Measurements from ENCODE around the gene TMEM171. TPM values are rescaled to one million over a fixed set of nuclear protein-coding genes. Genes with fewer than 3 reads are reported as not detected.

Gene TMEM171
- total RNA-seq, 2 donors from 2014 or later, result 0.57 to 0.73 TPM

DNA sequence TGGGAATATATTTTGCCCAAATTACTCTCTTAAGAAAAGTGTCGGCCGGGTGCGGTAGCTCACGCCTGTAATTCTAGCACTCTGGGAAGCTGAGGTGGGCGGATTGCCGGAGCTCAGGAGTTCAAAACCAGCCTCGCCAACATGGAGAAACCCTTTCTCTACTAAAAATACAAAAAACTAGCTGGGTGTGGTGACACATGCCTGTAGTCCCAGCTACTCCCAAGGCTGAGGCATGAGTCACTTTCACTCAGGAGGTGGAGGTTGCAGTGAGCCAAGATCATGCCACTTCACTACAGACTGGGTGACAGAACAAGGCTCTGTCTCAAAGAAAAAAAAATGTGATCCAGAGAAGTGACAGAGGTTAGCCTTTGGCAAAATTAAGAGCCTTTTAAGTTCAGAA is 26.4 kb upstream of the TMEM171 start:
- H3K4me3 Mint-ChIP-seq, result no peak overlapping the region
- H3K27ac Mint-ChIP-seq, result no peak overlapping the region
- Histone ChIP-seq H3K9ac (ENCODE audit: extremely low read depth, low read length, poor library complexity, severe bottlenecking) (no peak overlapping the region), H3K4me1 (ENCODE audit: control insufficient read depth, insufficient read depth, low read length) (no peaks in the 10 kb centered on the region), H3K27me3 (ENCODE audit: control insufficient read depth, insufficient read depth, low read length, poor library complexity, severe bottlenecking) (no peaks in the 10 kb centered on the region), H3K27ac (ENCODE audit: low read depth, low read length) (no peak overlapping the region), H3K4me3 (ENCODE audit: low read length) (no peak overlapping the region), H3K36me3 (ENCODE audit: control insufficient read depth, insufficient read depth, low read length) (peaks cover 2% of the 10 kb centered on the region), H3K9me3 (ENCODE audit: control insufficient read depth, low read length) (peaks cover 15% of the 10 kb centered on the region)
- TF ChIP-seq, protein P1, sequence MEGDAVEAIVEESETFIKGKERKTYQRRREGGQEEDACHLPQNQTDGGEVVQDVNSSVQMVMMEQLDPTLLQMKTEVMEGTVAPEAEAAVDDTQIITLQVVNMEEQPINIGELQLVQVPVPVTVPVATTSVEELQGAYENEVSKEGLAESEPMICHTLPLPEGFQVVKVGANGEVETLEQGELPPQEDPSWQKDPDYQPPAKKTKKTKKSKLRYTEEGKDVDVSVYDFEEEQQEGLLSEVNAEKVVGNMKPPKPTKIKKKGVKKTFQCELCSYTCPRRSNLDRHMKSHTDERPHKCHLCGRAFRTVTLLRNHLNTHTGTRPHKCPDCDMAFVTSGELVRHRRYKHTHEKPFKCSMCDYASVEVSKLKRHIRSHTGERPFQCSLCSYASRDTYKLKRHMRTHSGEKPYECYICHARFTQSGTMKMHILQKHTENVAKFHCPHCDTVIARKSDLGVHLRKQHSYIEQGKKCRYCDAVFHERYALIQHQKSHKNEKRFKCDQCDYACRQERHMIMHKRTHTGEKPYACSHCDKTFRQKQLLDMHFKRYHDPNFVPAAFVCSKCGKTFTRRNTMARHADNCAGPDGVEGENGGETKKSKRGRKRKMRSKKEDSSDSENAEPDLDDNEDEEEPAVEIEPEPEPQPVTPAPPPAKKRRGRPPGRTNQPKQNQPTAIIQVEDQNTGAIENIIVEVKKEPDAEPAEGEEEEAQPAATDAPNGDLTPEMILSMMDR (conservative IDR thresholded peaks at IDR 0.05), result no peak
- peaks cover 20% of the 10 kb centered on the region for H3K9me3 Mint-ChIP-seq
- H3K27me3 Mint-ChIP-seq (ENCODE audit: insufficient read depth), result no peaks in the 10 kb centered on the region
- 95 to 100% methylated on average over 6 to 7 of the region's 7 CpGs for WGBS, 2 experiments (ENCODE audit: insufficient coverage in 1 of 2, insufficient read length in 1 of 2)
- DNase-seq, result no peak
- no peaks in the 10 kb centered on the region for H3K36me3 Mint-ChIP-seq (ENCODE audit: low read depth)
- no peaks in the 10 kb centered on the region for H3K4me1 Mint-ChIP-seq

- 93% methylated on average over 1 of the region's 1 CpG; no CpG with 5 or more reads in 1 of the 2 experiments for WGBS, 2 experiments (ENCODE audit: insufficient coverage in 1 of 2, insufficient read length in 1 of 2)
- Histone ChIP-seq H3K9ac (ENCODE audit: extremely low read depth, low read length, poor library complexity, severe bottlenecking) (no peak overlapping the region), H3K27me3 (ENCODE audit: control insufficient read depth, insufficient read depth, low read length, poor library complexity, severe bottlenecking) (no peaks in the 10 kb centered on the region), H3K27ac (ENCODE audit: low read depth, low read length) (no peak overlapping the region), H3K36me3 (ENCODE audit: control insufficient read depth, insufficient read depth, low read length) (no peaks in the 10 kb centered on the region), H3K9me3 (ENCODE audit: control insufficient read depth, low read length) (peaks cover 15% of the 10 kb centered on the region), H3K4me3 (ENCODE audit: low read length) (no peak overlapping the region), H3K4me1 (ENCODE audit: control insufficient read depth, insufficient read depth, low read length) (no peaks in the 10 kb centered on the region)
- peaks cover 20% of the 10 kb centered on the region for H3K9me3 Mint-ChIP-seq
- H3K4me1 Mint-ChIP-seq, result no peaks in the 10 kb centered on the region
- TF ChIP-seq, protein P1 (conservative IDR thresholded peaks at IDR 0.05), result no peak
- no peak overlapping the region for H3K4me3 Mint-ChIP-seq
- H3K36me3 Mint-ChIP-seq (ENCODE audit: low read depth), result no peaks in the 10 kb centered on the region
- H3K27ac Mint-ChIP-seq, result no peak overlapping the region
- H3K27me3 Mint-ChIP-seq (ENCODE audit: insufficient read depth), result no peaks in the 10 kb centered on the region
- no peak for DNase-seq
These were observed 26.0 kb upstream of the TMEM171 start for GRCh38 chr5:73094415-73094814.

DNA sequence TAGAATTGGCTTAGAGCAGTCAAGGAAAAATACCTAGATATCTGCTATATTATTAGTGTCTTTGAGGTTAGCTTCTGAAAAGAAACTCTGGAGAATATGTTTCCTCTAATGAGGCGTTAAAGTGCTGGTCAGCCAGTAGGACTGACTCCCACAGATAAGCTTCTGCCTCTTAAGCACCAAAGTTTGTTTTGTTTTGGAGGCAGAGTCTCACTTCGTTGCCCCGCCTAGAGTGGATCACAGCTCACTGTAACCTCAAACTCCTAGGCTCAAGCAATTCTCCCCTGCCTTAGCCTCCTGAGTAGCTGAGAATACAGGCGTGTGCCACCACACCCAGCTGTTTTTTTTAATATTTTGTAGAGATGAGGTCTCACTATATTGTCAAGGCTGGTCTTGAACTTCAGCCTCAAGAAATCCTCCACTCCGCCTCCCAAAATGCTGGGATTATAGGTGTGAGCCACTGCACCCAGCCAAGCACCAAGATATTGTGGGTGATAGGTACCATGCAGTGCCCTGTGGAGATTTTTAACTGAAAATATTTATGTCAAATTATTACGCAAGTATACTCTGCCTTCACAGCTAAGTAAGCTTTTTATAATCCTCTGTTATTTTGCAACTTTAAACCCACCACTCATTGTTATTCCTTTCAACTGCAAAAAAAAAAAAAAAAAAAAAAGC is 24.7 kb upstream of the TMEM171 start:
- Mint-ChIP-seq H3K4me3 (no peak overlapping the region), H3K9me3 (peaks cover 20% of the 10 kb centered on the region), H3K27me3 (ENCODE audit: insufficient read depth) (no peaks in the 10 kb centered on the region), H3K27ac (no peak overlapping the region), H3K36me3 (ENCODE audit: low read depth) (no peaks in the 10 kb centered on the region), H3K4me1 (no peaks in the 10 kb centered on the region)
- Histone ChIP-seq H3K4me1 (ENCODE audit: control insufficient read depth, insufficient read depth, low read length) (no peaks in the 10 kb centered on the region), H3K9ac (ENCODE audit: extremely low read depth, low read length, poor library complexity, severe bottlenecking) (no peak overlapping the region), H3K9me3 (ENCODE audit: control insufficient read depth, low read length) (peaks cover 15% of the 10 kb centered on the region), H3K36me3 (ENCODE audit: control insufficient read depth, insufficient read depth, low read length) (no peaks in the 10 kb centered on the region), H3K27me3 (ENCODE audit: control insufficient read depth, insufficient read depth, low read length, poor library complexity, severe bottlenecking) (no peaks in the 10 kb centered on the region), H3K4me3 (ENCODE audit: low read length) (no peak overlapping the region), H3K27ac (ENCODE audit: low read depth, low read length) (no peak overlapping the region)
- WGBS, 2 experiments (ENCODE audit: insufficient coverage in 1 of 2, insufficient read length in 1 of 2), result 96 to 100% methylated on average over 1 to 6 of the region's 6 CpGs
- TF ChIP-seq, protein P1 (conservative IDR thresholded peaks at IDR 0.05), result no peak
- no peak for DNase-seq

Data from endodermal cell (in vitro differentiated cells).